HG02623 (cell line): ENCODE results near the gene PILRB.
"Not testable (repeated sequence)": the region's sequence is repeated elsewhere in the genome, so short reads cannot be mapped to it uniquely, and the experiment has no call there.

Source experiments
- ATAC-seq: cut with Tn5 transposase; IDR thresholded peaks from one replicate; pipeline ENCODE4 v1.9.1; 2021; ENCODE audit warnings: moderate library complexity; ENCODE audit not compliant: unreplicated experiment

The PILRB gene

GRCh38 chr7:100373870-100374598 is 16.1 kb downstream of the PILRB start:
- ATAC-seq, result not testable (repeated sequence)

GRCh38 chr7:100374601-100375000 is 16.7 kb downstream of the PILRB start:
- ATAC-seq, result no peak

GRCh38 chr7:100376066-100376465 is 18.1 kb downstream of the PILRB start:
- no peak for ATAC-seq

GRCh38 chr7:100378114-100378755 is 20.3 kb downstream of the PILRB start:
- no peak for ATAC-seq

GRCh38 chr7:100380196-100380595 is 22.3 kb downstream of the PILRB start:
- ATAC-seq, result no peak

GRCh38 chr7:100381531-100382233 is 23.8 kb downstream of the PILRB start:
- not testable (repeated sequence) for ATAC-seq

DNA sequence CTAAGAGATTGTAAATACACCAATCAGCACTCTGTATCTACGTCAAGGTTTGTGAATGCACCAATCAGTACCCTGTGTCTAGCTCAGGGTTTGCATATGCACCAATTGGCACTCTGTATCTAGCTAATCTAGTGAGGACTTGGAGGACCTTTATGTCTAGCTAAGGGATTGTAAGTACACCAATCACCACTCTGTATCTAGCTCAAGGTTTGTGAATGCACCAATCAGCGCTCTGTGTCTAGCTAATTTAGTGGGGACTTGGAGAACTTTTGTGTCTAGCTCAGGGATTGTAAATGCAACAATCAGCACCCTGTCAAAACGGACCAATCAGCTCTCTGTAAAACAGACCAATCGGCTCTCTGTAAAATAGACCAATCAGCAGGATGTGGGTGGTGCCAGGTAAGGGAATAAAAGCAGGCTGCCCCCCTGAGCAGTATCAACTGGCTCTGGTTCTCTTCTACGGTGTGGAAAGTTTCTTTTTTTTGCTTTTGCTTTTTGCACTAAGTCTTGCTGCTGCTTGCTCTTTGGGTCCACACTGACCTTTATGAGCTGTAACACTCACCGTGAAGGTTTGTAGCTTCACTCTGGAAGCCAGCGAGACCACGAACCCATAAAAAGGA is 24.4 kb downstream of the PILRB start:
- ATAC-seq, result not testable (repeated sequence)

DNA sequence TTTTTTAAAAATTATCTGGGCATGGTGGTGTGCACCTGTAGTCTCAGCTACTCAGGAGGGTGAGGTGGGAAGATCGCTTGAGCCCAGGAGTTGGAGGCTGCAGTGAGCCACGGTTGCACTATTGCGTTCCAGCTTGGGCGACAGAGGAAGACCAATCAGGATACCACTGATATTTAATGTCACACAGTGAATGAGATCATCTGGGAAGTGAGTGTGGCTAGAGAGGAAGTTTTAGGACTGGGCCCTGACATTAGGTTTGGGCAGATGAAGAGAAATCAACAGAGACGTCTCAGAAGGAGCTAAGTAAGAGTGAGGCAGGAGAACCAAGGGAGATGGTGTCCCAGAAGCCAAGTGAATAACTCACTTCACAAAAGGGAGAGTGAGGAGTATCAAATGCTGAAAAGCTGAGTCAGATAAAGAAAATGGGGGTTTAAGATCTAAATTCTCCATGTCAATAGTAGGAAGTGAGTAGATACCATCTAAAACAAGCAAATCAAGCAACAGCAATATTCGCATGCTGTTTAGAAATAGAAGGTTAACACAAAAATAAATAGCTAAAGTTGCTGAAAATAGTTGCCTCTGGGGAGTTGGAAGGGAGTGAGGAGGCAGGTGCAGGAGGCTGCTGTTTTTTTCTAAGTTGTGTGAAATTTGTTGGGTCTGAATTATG is 26.8 kb downstream of the PILRB start:
- no peak for ATAC-seq

GRCh38 chr7:100386940-100387339 is 29.0 kb downstream of the PILRB start:
- ATAC-seq, result no peak

DNA sequence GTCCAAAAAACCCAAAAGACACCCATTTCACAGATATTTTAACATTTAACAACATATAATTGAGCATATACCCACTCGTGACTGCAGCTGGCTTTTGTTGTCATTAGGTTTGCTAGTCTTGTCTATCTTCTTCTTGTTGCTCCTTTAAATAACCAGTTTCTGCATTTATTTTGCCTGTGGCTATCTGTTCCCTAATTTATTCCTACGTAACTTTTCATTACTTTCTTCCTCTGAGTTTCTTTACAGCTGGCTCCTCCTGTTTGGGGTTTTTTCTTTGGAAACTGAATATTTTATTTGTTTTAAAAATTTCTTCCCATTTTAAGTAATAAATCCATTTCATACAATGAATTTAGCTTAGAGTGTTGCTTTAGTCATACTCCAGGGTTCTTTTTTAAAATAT is 29.8 kb downstream of the PILRB start:
- ATAC-seq, result no peak

GRCh38 chr7:100389437-100390088 is 31.6 kb downstream of the PILRB start:
- no peak for ATAC-seq

DNA sequence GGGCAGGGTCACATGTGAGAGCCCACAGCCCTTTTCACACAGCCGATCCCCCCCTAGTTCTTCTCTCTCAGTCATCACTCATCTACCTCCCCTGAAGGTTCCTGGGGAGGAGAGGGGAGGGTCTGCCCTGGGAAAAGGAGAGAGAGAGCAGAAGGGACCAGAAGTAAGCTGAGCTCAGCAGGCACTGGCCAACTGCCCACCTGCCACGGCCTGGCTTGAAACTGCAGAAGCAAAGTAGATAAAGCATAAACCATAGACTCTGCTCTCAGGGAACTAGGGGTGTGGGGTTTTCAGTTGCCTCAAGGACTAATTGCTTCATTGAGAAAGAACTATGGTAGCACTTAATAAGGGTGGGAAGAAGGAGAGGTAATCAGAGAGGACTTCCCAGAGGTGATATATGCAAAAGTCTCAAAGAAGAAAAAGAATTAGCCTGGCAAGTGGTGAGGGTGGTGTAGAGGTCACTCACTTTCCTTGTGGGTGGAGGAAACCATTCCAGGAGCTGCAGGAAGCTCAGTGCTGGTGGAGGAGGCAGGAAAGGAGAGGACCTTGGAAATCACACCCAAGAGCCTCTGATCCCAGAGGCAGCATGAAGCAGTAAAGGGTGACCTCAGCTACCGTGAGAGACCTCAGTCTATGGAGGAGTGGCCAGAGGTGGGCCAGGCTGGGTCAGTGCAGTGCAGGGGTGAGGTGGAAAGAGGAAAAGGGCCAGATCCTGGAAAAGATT is 32.5 kb downstream of the PILRB start:
- ATAC-seq, result no peak

GRCh38 chr7:100393233-100393905 is 35.5 kb downstream of the PILRB start:
- no peak for ATAC-seq

- no peak for ATAC-seq
Measured at GRCh38 chr7:100394077-100394476, 36.2 kb downstream of the PILRB start.

- peak; percentile 89 for ATAC-seq
Measured at GRCh38 chr7:100396421-100396982, 38.6 kb downstream of the PILRB start.

DNA sequence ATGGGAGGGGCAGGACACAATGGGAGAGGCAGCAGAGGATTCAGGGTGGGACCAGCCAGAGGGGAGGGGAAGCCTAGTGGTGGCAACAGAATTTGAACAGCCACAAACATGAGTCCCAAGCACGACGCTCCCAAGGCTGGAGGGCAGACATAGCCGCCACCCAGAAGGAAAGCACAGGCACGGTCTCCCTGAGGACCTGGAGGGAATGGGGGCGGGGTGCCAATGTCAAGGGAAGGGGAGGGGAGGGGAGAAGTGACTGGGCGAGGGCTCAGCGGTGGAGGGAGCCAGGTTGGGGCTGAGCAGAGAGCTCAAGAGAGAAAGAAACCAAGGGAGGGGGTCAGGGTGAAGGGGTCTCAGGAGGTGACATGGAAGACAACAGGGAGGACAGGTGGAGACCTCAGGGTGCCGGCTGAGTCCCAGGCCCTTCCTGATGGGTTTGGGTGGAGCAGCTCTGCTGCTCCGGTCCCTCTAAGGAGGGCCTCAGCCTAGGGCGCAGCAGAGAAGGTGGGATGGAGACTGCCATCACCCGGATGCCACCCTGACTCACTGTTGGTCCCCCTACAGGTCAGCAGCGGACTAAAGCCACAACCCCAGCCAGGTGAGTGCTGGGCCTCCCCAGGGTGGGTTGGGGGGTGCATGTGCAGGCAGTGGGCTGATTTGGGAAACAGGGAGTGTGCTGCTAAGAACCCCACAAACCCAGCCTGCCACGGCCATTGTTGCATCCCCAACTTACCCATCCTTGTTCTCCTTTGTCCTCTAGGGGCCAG is 39.6 kb downstream of the PILRB start:
- no peak for ATAC-seq

- ATAC-seq, result no peak
Measured at GRCh38 chr7:100398239-100398638, 40.3 kb downstream of the PILRB start.

DNA sequence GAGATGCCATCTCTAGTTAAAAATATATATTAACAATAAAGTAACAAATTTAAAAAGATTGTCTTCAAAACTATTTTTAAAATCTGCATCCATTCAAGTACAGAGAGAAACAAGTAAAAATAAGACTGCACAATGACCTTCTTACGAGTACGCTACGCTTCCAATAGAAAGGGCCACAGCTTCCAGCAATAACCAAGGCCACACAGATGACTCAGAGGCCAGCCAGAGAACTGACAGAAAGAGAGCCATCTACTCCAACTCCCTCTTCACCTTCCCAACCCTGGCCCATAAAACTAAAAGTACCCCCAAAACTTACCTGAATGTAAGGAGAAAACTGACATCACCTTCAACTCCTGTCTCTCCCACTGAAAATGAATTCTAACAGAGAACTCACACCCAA is 42.1 kb downstream of the PILRB start:
- no peak for ATAC-seq
